GM19463 (cell line): ENCODE measurements around the gene ERI2.
"Not testable (repeated sequence)": the region's sequence is repeated elsewhere in the genome, so short reads cannot be mapped to it uniquely, and the experiment has no call there.

Source experiments
- ATAC-seq: cut with Tn5 transposase; IDR thresholded peaks from one replicate; pipeline ENCODE4 v1.9.1; 2021; ENCODE audit warnings: mild to moderate bottlenecking, moderate library complexity; ENCODE audit not compliant: unreplicated experiment

Gene ERI2

GRCh38 chr16:20765732-20766131, 40.5 kb downstream of the ERI2 start:
- no peak for ATAC-seq

DNA sequence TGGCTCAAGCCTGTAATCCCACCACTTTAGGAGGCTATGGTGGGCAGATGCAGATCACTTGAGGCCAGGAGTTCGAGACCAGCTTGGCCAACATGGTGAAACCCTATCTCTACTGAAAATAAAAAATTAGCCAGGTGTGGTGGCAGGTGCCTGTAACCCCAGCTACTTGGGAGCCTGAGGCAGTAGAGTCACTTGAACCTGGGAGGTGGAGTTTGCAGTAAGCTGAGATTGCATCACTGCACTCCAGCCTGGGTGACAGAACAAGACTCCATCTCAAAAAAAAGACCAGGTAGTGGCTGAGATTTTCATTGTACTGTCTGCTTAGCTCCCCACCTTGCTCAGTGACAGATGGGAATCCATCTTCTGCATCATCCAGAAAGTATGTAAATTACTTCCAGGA, 41.8 kb downstream of the ERI2 start:
- not testable (repeated sequence) for ATAC-seq

DNA sequence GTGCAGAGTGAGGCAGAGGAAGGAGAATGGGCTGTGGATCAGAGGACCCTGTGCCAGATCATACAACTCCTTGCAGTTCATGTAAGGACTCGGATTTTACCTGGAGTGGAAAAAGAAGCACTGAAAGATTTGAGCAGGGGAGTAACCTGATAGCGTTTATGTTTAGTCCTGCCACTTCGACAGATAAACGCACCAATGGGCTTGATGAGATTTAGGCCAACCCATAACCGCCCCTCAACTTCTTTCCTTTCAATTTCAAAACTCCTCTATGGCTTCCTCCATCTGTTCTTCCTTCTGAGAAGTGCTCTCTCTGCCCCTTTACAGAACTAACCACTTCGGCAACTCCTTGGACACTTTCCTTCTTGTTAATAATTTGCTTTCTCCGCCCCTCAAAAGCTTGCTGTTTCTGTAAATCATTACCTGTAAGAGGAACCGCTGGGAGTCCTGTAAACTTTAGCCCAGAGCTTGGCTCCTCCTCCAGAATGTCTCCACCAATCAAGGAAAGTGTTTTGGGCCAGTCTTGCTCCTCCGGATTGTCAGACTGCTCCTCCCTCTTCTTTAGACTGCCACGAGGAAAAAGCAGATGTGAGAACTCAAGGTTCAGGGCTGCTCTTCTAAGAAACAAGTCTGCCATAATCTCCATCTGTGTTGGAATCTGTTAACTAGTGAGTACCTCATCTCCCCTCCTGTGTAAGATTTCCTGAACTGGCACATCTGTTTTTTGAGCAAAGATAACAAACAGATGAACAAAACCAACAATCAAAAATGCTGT, 42.6 kb downstream of the ERI2 start, which contains the start of gene ACSM3:
TSS of gene ACSM3 (plus strand) at position 554 of the 772 bp plus-strand sequence. CDS start 6,021 bp downstream, outside the sequence.
- ATAC-seq: peak; percentile 96

GRCh38 chr16:20762404-20763123, 43.7 kb downstream of the ERI2 start:
- no peak for ATAC-seq

GRCh38 chr16:20761175-20761574, 45.1 kb downstream of the ERI2 start:
- ATAC-seq: no peak

GRCh38 chr16:20760346-20760745, 45.9 kb downstream of the ERI2 start:
- no peak for ATAC-seq

DNA sequence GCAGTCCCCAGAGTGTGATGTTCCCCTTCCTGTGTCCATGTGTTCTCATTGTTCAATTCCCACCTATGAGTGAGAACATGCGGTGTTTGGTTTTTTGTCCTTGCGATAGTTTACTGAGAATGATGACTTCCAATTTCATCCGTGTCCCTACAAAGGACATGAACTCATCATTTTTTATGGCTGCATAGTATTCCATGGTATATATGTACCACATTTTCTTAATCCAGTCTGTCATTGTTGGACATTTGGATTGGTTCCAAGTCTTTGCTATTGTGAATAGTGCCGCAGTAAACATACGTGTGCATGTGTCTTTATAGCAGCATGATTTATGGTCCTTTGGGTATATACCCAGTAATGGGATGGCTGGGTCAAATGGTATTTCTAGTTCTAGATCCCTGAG, 50.5 kb downstream of the ERI2 start:
- not testable (repeated sequence) for ATAC-seq

DNA sequence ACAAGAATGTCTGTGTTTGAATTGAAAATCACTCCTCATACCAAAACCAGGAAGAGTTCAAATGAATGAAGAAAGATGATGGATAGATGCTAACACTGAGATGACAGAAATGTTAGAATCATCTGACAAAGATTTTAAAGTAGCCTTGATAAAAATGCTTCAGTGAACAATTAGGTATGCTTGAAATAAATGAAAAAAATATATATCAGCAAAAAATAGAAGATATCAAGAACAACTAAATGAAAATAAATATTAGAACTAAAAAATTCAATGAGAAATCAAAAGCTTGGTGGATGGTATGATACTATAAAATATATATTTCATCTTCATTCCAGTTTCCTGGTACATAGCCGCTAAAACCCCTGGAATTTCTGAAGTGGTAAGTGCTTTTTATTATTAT, 51.0 kb downstream of the ERI2 start:
- no peak for ATAC-seq

DNA sequence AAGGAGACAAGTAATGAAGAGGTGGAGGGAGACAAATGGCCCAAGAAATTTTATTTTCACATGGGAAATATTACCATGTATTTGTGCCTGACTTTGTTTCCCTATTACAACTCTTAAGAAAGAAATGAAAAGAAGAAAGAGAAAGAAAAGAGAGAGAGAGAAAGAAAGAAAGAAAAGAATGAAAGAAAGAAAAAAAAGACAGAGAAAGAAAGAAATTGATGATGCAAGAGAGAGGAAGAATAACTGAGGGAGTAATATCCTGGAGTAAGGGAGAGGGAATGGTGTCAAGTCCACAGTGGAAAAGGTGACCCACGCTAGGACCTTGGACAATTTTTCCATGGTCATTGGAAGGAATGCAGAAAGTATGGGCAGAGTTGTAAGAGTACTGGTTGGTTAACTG, 52.5 kb downstream of the ERI2 start:
- ATAC-seq: no peak

DNA sequence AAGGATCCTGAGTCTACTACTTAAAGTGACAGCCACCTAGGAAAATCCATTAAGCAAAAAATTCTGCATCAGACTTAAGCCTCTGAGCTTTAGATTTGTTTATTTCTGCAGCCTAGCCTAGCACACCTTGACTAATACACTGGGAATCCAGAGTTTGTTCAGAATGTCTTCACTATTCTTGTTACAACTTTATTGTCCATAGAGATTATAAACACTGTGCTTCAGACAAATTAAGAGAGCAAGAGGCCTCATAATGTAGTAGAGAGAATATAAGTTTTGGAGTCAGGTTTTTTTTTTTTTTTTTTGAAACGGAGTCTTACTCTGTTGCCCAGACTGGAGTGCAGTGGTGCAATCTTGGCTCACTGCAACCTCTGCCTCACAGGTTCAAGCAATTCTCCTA, 55.7 kb downstream of the ERI2 start:
- no peak for ATAC-seq

- ATAC-seq: no peak
These were observed 56.8 kb downstream of the ERI2 start for GRCh38 chr16:20749474-20749873.

- no peak for ATAC-seq
These were observed 59.0 kb downstream of the ERI2 start for GRCh38 chr16:20747030-20747816.

DNA sequence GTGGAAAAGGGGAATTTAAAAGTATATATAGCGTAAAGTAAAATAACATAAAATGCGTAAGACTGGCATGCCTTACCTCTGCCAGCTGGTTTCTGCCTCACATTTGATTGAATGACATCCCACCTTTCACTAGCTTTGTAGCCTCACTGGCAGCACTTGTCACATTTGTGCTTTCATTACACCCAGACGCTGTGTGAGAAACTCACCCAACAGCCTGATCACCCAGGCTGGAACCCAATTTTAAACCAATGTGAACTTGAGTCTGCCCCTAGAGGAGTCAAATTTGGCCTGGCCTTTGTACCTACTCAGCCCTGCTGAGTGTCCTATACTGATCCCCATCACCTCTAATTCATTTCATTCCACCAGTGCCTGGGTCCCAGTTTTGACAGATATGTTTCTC, 59.8 kb downstream of the ERI2 start:
- ATAC-seq: no peak
